HepG2 (cell line): ENCODE results near the gene EZH1. TPM values are rescaled to one million over a fixed set of nuclear protein-coding genes. Genes with fewer than 3 reads are reported as not detected.

Source experiments
- ATAC-seq: fragments of 200-7000 bp; cut with Tn5 transposase; 3 replicates; pipeline ENCODE4 v1.9.1; 2020; ENCODE audit warnings: mild to moderate bottlenecking, moderate library complexity
- BruUV-seq: library from RNA; stranded (reverse); fragments of 400-500 nt; replicated peaks from 2 replicates; lab custom pipeline; 2021; lab: Mats Ljungman, UMichigan
- CTCF ChIA-PET: fragments of 300-600 bp; formaldehyde crosslinking; extraction: SDS; loops from one replicate; lab custom pipeline; 2021; ENCODE audit warnings: low total read pairs, inconsistent platforms, low intra/inter-chr PET ratio; lab: Yijun Ruan, JAX
- POLR2A ChIA-PET: fragments of 350-600 bp; sonication (Branson Sonifier 250); formaldehyde crosslinking; loops from one replicate; lab custom pipeline; 2020; ENCODE audit warnings: antibody characterized with exemption, inconsistent platforms; lab: Yijun Ruan, JAX
- DNase-seq: peaks from one replicate; pipeline ENCODE4 v3.0.0-alpha.2; 2015; ENCODE audit warnings: low spot score
- FAIRE-seq: peaks from 3 replicates; lab custom pipeline; 2011; peaks lifted over from hg19 to GRCh38; lab: Jason Lieb, UNC
- H2AFZ ChIP-seq: one replicate; pipeline ENCODE4 v1.6.1; 2011; ENCODE audit warnings: low read length, inconsistent platforms
- H3K27ac ChIP-seq: fragments of 300-600 bp; 3 replicates; pipeline ENCODE4 v1.8.0; 2011; ENCODE audit warnings: mixed run types, mild to moderate bottlenecking, mixed read lengths, low read length, inconsistent platforms; ENCODE audit not compliant: insufficient read depth; ENCODE audit errors: extremely low read length
- H3K27me3 ChIP-seq, 2 experiments: fragments of 200-600 bp in 1 of 2; 2 replicates in 1 of 2; 3 replicates in 1 of 2; pipeline versions ENCODE4 v1.6.0 to v1.8.0; 2011; ENCODE audit warnings: low read length in 2 of 2, mild to moderate bottlenecking in 2 of 2, moderate library complexity in 2 of 2, inconsistent platforms in 1 of 2; ENCODE audit not compliant: insufficient read depth in 2 of 2, control insufficient read depth in 1 of 2
- H3K36me3 ChIP-seq, 2 experiments: fragments of 200-600 bp in 1 of 2; replicated peaks in 1 of 2; 2 replicates in 1 of 2; 3 replicates in 1 of 2; pipeline versions ENCODE4 v1.5.1 to v1.8.0; 2011; ENCODE audit warnings: low read length in 2 of 2, inconsistent platforms in 1 of 2; ENCODE audit not compliant: insufficient read depth in 2 of 2, control insufficient read depth in 1 of 2
- H3K4me1 ChIP-seq: 2 replicates; pipeline ENCODE4 v1.5.1; 2012; ENCODE audit warnings: low read length, inconsistent platforms; ENCODE audit not compliant: insufficient read depth
- H3K4me2 ChIP-seq: 2 replicates; pipeline ENCODE4 v1.6.0; 2011; ENCODE audit warnings: low read depth, low read length, inconsistent platforms
- H3K4me3 ChIP-seq, 3 experiments: fragments of 200-600 bp in 1 of 3; sonication (generic), shearing (Covaris generic) in 1 of 3; replicated peaks in 1 of 3; 2 replicates each; pipeline ENCODE4 v1.5.1; 2011 to 2016; ENCODE audit warnings: low read length in 3 of 3, inconsistent platforms in 2 of 3, low read depth in 2 of 3, mild to moderate bottlenecking in 2 of 3, control low read depth in 1 of 3, mixed read lengths in 1 of 3; ENCODE audit not compliant: insufficient read depth in 1 of 3
- H3K79me2 ChIP-seq: one replicate; pipeline ENCODE4 v1.6.1; 2011; ENCODE audit warnings: low read length, inconsistent platforms; ENCODE audit not compliant: insufficient read depth
- H3K9ac ChIP-seq: 2 replicates; pipeline ENCODE4 v1.6.0; 2011; ENCODE audit warnings: mild to moderate bottlenecking, low read depth, low read length, inconsistent platforms; ENCODE audit not compliant: insufficient read depth
- H3K9me3 ChIP-seq: 2 replicates; pipeline ENCODE4 v1.5.1; 2012; ENCODE audit warnings: mild to moderate bottlenecking, low read length
- H4K20me1 ChIP-seq: 2 replicates; pipeline ENCODE4 v1.6.0; 2011; ENCODE audit warnings: inconsistent platforms, mild to moderate bottlenecking, low read length, moderate library complexity; ENCODE audit not compliant: insufficient read depth
- AKAP8 ChIP-seq: sonication (generic); formaldehyde crosslinking; IDR thresholded peaks from 2 replicates; pipeline ENCODE4 v1.5.1; 2020; ENCODE audit warnings: mild to moderate bottlenecking, missing genetic modification reagents
- ARHGAP35 ChIP-seq: sonication (generic); formaldehyde crosslinking; IDR thresholded peaks from 2 replicates; pipeline ENCODE4 v1.9.0; 2022; ENCODE audit warnings: mild to moderate bottlenecking, inconsistent platforms, moderate library complexity, missing genetic modification reagents, borderline replicate concordance
- ELK4 ChIP-seq: sonication (generic); formaldehyde crosslinking; IDR thresholded peaks from 2 replicates; pipeline ENCODE4 v1.9.0; 2021; ENCODE audit warnings: missing genetic modification reagents, borderline replicate concordance
- LCORL ChIP-seq, 2 experiments: fragments of 450-650 bp in 1 of 2; sonication (generic) in 1 of 2; formaldehyde crosslinking in 1 of 2; IDR thresholded peaks; 2 replicates each; pipeline versions ENCODE4 v1.5.0 to v1.6.1; 2017 to 2020; ENCODE audit warnings: antibody characterized with exemption in 1 of 2, missing genetic modification reagents in 1 of 2
- PRPF4 ChIP-seq: fragments of 200-400 bp; formaldehyde crosslinking; IDR thresholded peaks from 2 replicates; pipeline ENCODE4 v1.6.1; 2016; ENCODE audit warnings: low read length, low read depth; ENCODE audit not compliant: poor library complexity, severe bottlenecking
- SUZ12 ChIP-seq: fragments of 150-350 bp; IDR thresholded peaks from 2 replicates; pipeline ENCODE4 v1.6.1; 2014; ENCODE audit warnings: low read depth, low read length
- ZC3H13 ChIP-seq: sonication (generic); formaldehyde crosslinking; IDR thresholded peaks from 2 replicates; pipeline ENCODE4 v1.8.1; 2023; ENCODE audit warnings: mild to moderate bottlenecking, missing genetic modification reagents, moderate library complexity
- ZNF20 ChIP-seq: sonication (generic); formaldehyde crosslinking; IDR thresholded peaks from 2 replicates; pipeline ENCODE4 v1.4.0; 2020; ENCODE audit warnings: mild to moderate bottlenecking, moderate library complexity, missing genetic modification reagents
- ZNF580 ChIP-seq: IDR thresholded peaks from 2 replicates; pipeline ENCODE4 v1.6.1; 2016; ENCODE audit warnings: low read depth, borderline replicate concordance
- ZNF607 ChIP-seq: sonication (generic); formaldehyde crosslinking; IDR thresholded peaks from 2 replicates; pipeline ENCODE4 v1.5.1; 2020; ENCODE audit warnings: missing genetic modification reagents, mild to moderate bottlenecking, borderline replicate concordance
- ZNF674 ChIP-seq: sonication (generic); formaldehyde crosslinking; IDR thresholded peaks from 2 replicates; pipeline ENCODE4 v1.5.0; 2020; ENCODE audit warnings: low read depth, mild to moderate bottlenecking, missing genetic modification reagents
- ZNF747 ChIP-seq: sonication (generic); formaldehyde crosslinking; IDR thresholded peaks from 2 replicates; pipeline ENCODE4 v1.8.1; 2023; ENCODE audit warnings: missing genetic modification reagents, mild to moderate bottlenecking, borderline replicate concordance
- WGBS: methylation state at CpG from one replicate; pipeline ENCODE4 v1.1.6; 2017; ENCODE audit warnings: low lambda C conversion rate; 5-methylcytosine and 5-hydroxymethylcytosine counted together
- in situ Hi-C: cut with HindIII; loops from 2 replicates; pipeline ENCODE4 v1.10.0; 2017; ENCODE audit warnings: low pct_unique_long_range_greater_than_20kb; ENCODE audit not compliant: extremely low pct_ligation_motif_present
- intact Hi-C: fragments of 100-400 bp; cut with micrococcal nuclease; formaldehyde crosslinking; loops from one replicate; pipeline ENCODE4 v1.10.0; 2022; ENCODE audit not compliant: unreplicated experiment
- polyA plus RNA-seq, 8 experiments: library from polyadenylated mRNA; depleted of rRNA in 3 of 8; stranded (reverse) in 7 of 8; unstranded in 1 of 8; fragments of >200 nt; fragmentation: Illumina TruSeq in 4 of 8; extraction: Trizol in 4 of 8; gene quantifications; 2 replicates each; pipeline versions ENCODE4 v1.2.1 to v1.2.3, GENCODE V29; 2011 to 2016; ENCODE audit warnings: low read depth in 4 of 8, missing spikeins in 1 of 8, mixed read lengths in 1 of 8; ENCODE audit not compliant: insufficient read depth in 1 of 8
- total RNA-seq, 5 experiments: library from RNA; depleted of rRNA; stranded (reverse); fragments of >200 nt; fragmentation: Illumina TruSeq; extraction: Trizol; gene quantifications; 2 replicates each; pipeline ENCODE4 v1.2.3, GENCODE V29; 2016; ENCODE audit warnings: low read depth in 1 of 5

The EZH1 gene
- total and polyA plus RNA-seq, 2 of the 13 experiments (the other 11 are each of a cell fraction or from before 2014, with no cell fraction given) = 11.6 to 24.0 TPM

GRCh38 chr17:42679492-42680330, 65.1 kb downstream of the EZH1 start (continued):
- TF ChIP-seq LCORL (IDR thresholded peaks at IDR 0.05) = no peak
- no peak for TF ChIP-seq LCORL (CRISPR knock-in tag; IDR thresholded peaks at IDR 0.05)
- no peak for TF ChIP-seq ARHGAP35 (CRISPR knock-in tag)
- TF ChIP-seq PRPF4 = peak; percentile 54
- TF ChIP-seq ZNF674 (CRISPR knock-in tag) = no peak

- no peak overlapping the region for H2AFZ ChIP-seq
- peak; percentile 4 for FAIRE-seq
- intact Hi-C loops = loop anchor here (2.0 kb wide), 1 partner anchor 70 kb away; the partner anchor contains the start of genes RETREG3 and TUBG1
- peak overlapping the region; percentile 94 for H3K9ac ChIP-seq
- ChIA-PET CTCF (no interaction called here), POLR2A (interaction anchor here (0.8 to 6.3 kb wide), 13 partner anchors 11 to 212 kb away, joined by 3 to 65 read pairs (median 8); partner anchors contain the start of genes CNTD1, COA3, NAGLU and PSMC3IP)
- ATAC-seq = no peak
- H3K4me1 ChIP-seq = peaks cover 60% of the 10 kb centered on the region
- peak overlapping the region; percentile 79 to 88 (median 85) for H3K4me3 ChIP-seq
- WGBS = 7% methylated on average over 16 of the region's 18 CpGs
- peak; percentile 66 for DNase-seq
- H3K27ac ChIP-seq = peak overlapping the region; percentile 97
- H3K9me3 ChIP-seq = no peaks in the 10 kb centered on the region
- peaks cover 22% of the 10 kb centered on the region for H3K79me2 ChIP-seq
- H3K4me2 ChIP-seq = peak overlapping the region; percentile 99
- in situ Hi-C loops = no loop called here
- no peaks in the 10 kb centered on the region for H3K27me3 ChIP-seq
- no TSS peak for BruUV-seq
- no peaks in the 10 kb centered on the region; the same call in 1 of the 2 replicates for H4K20me1 ChIP-seq
- no peaks in the 10 kb centered on the region for H3K36me3 ChIP-seq
- TF ChIP-seq ZNF580 (no peak), ZC3H13 (CRISPR knock-in tag) (0 out of 2 replicates have a peak, but pooled peaks have one; percentile 67), ZNF20 (no peak), SUZ12 (no peak), AKAP8 (CRISPR knock-in tag) (no peak), ZNF747 (CRISPR knock-in tag) (no peak), ELK4 (no peak), ZNF607 (CRISPR knock-in tag) (0 out of 2 replicates have a peak, but pooled peaks have one; percentile 11)
Measured at GRCh38 chr17:42678951-42679491, 65.8 kb downstream of the EZH1 start.
